KMS-11 (cell line): ENCODE results near the gene CPOX.

Source experiments
- H2AFZ ChIP-seq: fragments of 200-600 bp; sonication (generic); 2 replicates; pipeline ENCODE4 v1.6.1; 2016; ENCODE audit warnings: antibody characterized with exemption, mixed run types, low read depth
- H3K27ac ChIP-seq: fragments of 200-600 bp; sonication (generic); 2 replicates; pipeline ENCODE4 v1.6.1; 2016; ENCODE audit warnings: mild to moderate bottlenecking, mixed run types
- H3K27me3 ChIP-seq: fragments of 200-600 bp; sonication (generic); 2 replicates; pipeline ENCODE4 v1.6.1; 2017; ENCODE audit warnings: mild to moderate bottlenecking, low read depth, mixed run types, moderate library complexity; ENCODE audit not compliant: insufficient read depth
- H3K36me3 ChIP-seq: fragments of 200-600 bp; sonication (generic); 2 replicates; pipeline ENCODE4 v1.6.1; 2017; ENCODE audit warnings: mild to moderate bottlenecking, mixed run types; ENCODE audit not compliant: insufficient read depth
- H3K4me1 ChIP-seq: fragments of 200-600 bp; sonication (generic); 2 replicates; pipeline ENCODE4 v1.6.1; 2016; ENCODE audit warnings: mild to moderate bottlenecking, low read depth, mixed run types; ENCODE audit not compliant: poor library complexity, severe bottlenecking
- H3K4me2 ChIP-seq: fragments of 200-600 bp; sonication (generic); 2 replicates; pipeline ENCODE4 v1.7.0; 2016; ENCODE audit warnings: mild to moderate bottlenecking, mixed run types
- H3K4me3 ChIP-seq: fragments of 200-600 bp; sonication (generic); IDR thresholded peaks from 2 replicates; pipeline ENCODE4 v1.6.1; 2017; ENCODE audit warnings: low read depth, low read length, mixed read lengths; ENCODE audit not compliant: insufficient read depth
- H3K79me2 ChIP-seq: fragments of 200-600 bp; sonication (generic); 2 replicates; pipeline ENCODE4 v1.6.1; 2016; ENCODE audit warnings: low read depth, mixed run types; ENCODE audit not compliant: insufficient read depth
- H3K9ac ChIP-seq: fragments of 200-600 bp; sonication (generic); 2 replicates; pipeline ENCODE4 v1.6.1; 2016; ENCODE audit warnings: mild to moderate bottlenecking, mixed run types
- H4K20me1 ChIP-seq: fragments of 200-600 bp; sonication (generic); 2 replicates; pipeline ENCODE4 v1.6.1; 2016; ENCODE audit warnings: mild to moderate bottlenecking, mixed run types; ENCODE audit not compliant: insufficient read depth
- TF ChIP-seq, protein P1 (sequence below): fragments of 200-600 bp; sonication (generic); conservative IDR thresholded peaks from 2 replicates; pipeline ENCODE4 v1.6.1; 2017; ENCODE audit warnings: low read depth, mild to moderate bottlenecking, antibody characterized with exemption, low read length, moderate library complexity, mixed read lengths

The CPOX gene

DNA sequence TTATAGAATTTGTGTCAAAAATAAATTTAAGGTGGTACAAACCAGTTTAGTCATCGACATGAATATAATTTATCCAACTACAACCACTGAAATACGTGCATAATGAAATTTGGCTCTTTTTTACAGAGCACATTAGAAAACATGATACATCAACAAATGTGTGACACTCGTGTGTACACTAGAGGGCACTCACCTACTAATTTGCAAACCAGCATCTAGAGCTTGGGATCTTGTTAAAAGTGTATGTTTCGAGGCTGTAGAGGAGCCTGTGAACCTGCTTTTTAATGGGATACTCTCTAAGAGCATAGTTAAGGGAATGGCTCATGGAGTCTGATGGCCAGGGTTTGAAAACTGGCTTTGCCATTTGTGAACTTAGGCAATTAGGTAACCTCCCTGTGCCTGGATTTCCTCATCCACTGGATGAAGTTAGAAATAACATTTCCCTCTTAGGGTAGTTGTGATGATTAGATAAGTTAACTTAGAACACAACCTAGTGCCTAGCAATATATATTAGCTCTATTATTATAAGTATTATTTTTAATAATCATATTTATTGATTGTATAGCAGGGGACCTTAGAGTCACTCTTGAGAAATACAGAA is 8.8 kb upstream of the CPOX start:
- no peak overlapping the region for H2AFZ ChIP-seq
- no peak overlapping the region for H3K4me2 ChIP-seq
- no peaks in the 10 kb centered on the region for H4K20me1 ChIP-seq
- H3K9ac ChIP-seq: no peak overlapping the region
- H3K36me3 ChIP-seq: no peaks in the 10 kb centered on the region
- H3K4me1 ChIP-seq: no peaks in the 10 kb centered on the region
- no peaks in the 10 kb centered on the region for H3K27me3 ChIP-seq
- TF ChIP-seq, protein P1, sequence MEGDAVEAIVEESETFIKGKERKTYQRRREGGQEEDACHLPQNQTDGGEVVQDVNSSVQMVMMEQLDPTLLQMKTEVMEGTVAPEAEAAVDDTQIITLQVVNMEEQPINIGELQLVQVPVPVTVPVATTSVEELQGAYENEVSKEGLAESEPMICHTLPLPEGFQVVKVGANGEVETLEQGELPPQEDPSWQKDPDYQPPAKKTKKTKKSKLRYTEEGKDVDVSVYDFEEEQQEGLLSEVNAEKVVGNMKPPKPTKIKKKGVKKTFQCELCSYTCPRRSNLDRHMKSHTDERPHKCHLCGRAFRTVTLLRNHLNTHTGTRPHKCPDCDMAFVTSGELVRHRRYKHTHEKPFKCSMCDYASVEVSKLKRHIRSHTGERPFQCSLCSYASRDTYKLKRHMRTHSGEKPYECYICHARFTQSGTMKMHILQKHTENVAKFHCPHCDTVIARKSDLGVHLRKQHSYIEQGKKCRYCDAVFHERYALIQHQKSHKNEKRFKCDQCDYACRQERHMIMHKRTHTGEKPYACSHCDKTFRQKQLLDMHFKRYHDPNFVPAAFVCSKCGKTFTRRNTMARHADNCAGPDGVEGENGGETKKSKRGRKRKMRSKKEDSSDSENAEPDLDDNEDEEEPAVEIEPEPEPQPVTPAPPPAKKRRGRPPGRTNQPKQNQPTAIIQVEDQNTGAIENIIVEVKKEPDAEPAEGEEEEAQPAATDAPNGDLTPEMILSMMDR: peak; percentile 83
- no peak overlapping the region for H3K4me3 ChIP-seq
- no peak overlapping the region for H3K27ac ChIP-seq
- H3K79me2 ChIP-seq: no peaks in the 10 kb centered on the region

DNA sequence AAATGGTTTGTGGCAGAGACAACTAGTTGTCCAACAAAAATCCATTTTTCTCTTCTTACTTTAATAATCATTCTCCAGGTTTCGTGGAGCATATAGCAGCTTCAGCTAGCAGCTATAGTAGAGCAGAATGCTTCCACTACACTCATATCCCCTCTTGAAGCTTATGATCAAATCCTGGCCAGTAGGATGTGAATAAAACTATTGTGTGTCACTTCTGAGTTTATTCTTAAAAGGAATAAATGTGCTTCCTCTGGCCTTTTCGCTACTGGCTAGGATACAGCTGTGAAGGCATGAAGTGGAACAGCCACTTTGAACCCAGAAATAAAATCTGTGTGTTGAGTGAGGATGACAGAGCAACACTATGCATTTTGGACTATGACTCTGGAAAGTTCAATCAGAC is 7.8 kb upstream of the CPOX start:
- no peak overlapping the region for H3K27ac ChIP-seq
- H3K9ac ChIP-seq: no peak overlapping the region
- H3K4me2 ChIP-seq: no peak overlapping the region

DNA sequence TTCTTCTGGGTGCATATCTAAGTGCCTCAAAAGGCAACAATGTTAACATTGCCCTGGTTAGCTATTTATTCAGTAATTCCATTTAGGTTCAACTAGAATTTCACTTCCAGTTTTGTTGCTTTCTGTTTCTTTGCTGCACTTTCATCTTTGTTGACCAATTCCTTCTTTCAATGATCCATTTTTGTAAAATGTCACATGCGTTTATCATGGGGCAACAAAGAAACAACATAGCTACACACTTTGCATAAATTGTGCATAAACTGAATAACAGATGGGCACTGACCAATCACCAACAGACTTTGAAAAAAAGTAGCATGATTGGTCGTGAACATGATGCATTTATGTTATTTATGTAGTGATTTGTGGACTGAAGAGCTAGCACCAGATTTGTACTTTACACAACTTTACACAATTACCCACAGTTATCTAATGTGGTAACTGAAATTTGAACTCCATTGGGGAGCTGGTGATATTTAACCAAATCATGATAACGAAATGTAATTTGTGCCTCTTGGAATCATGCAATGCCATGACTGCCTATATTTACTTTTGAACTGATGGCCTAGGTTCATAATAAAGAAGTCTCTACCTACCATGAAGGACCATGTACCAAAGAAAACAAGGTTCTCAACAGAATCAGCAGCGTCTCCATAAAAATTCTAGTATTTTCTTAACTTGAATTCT is 7.1 kb upstream of the CPOX start:
- Histone ChIP-seq H3K36me3 (no peaks in the 10 kb centered on the region), H3K9ac (no peak overlapping the region), H3K79me2 (no peaks in the 10 kb centered on the region), H3K4me3 (no peak overlapping the region), H3K4me1 (no peaks in the 10 kb centered on the region), H4K20me1 (no peaks in the 10 kb centered on the region), H2AFZ (no peak overlapping the region), H3K27me3 (no peaks in the 10 kb centered on the region), H3K27ac (no peak overlapping the region), H3K4me2 (no peak overlapping the region)
- TF ChIP-seq, protein P1: no peak

More for the DNA sequence above, 7.8 kb upstream of the CPOX start:
- Histone ChIP-seq H2AFZ (no peak overlapping the region), H4K20me1 (no peaks in the 10 kb centered on the region), H3K4me1 (no peaks in the 10 kb centered on the region), H3K4me3 (no peak overlapping the region), H3K36me3 (no peaks in the 10 kb centered on the region), H3K79me2 (no peaks in the 10 kb centered on the region), H3K27me3 (no peaks in the 10 kb centered on the region)
- TF ChIP-seq, protein P1: no peak

DNA sequence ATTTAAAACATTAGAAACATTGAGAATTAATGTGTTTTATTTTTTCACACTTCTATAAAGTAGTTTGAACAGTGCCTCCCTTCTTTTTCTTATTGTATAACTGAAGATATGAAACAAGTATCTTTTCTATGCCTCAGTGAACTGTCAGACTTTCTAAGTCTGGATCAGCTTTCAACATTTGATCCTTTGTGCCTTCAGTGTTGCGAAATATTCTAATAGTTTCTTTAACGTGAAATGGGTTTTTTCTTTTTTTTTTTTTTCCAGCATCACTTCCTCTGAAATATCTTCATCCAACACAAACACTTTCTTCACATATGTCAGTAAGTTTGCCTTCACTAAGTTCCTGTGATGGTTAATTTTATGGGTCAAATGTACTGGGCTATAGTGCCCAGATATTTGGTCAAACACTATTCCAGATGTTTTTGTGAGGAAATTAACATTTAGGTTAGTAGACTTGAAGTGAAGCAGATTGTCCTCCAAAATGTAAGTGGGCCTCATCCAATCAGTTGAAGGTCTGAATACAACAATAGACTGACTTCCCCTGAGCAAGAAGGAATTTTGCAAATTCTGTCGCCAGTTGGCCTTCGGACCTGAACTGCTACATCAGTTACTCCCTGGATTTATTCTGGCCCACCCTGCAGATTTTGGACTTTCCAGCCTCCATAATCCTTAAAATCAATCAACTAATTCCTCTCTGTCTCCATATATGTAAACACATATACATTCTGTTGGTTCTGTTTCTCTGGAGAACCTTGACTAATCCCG is 6.4 kb upstream of the CPOX start:
- Histone ChIP-seq H3K4me3 (no peak overlapping the region), H3K79me2 (no peaks in the 10 kb centered on the region), H3K9ac (no peak overlapping the region), H3K4me1 (no peaks in the 10 kb centered on the region), H4K20me1 (no peaks in the 10 kb centered on the region), H2AFZ (no peak overlapping the region), H3K27me3 (no peaks in the 10 kb centered on the region), H3K4me2 (no peak overlapping the region), H3K27ac (no peak overlapping the region), H3K36me3 (no peaks in the 10 kb centered on the region)
- TF ChIP-seq, protein P1: no peak
